ENCODE data around the gene GRK2. TPM values are rescaled to one million over a fixed set of nuclear protein-coding genes. Genes with fewer than 3 reads are reported as not detected.
A peak's percentile ranks its signal among the peaks of the same experiment; 100 is the strongest.

Gene GRK2
- total and polyA plus RNA-seq, 8 donors, result 55.2 to 118 (median 59.4) TPM

GRCh38 chr11:67307545-67308001 lies 41.3 kb downstream of the GRK2 start:
- Histone ChIP-seq H3K36me3 (peaks cover 0 to 50% of the 10 kb centered on the region in 2 donors), H3K4me1 (peaks cover 3 to 35% of the 10 kb centered on the region in 2 donors), H3K9me3 (no peaks in the 10 kb centered on the region), H3K27ac (no peak overlapping the region), H3K27me3 (no peaks in the 10 kb centered on the region), H3K4me3 (no peak overlapping the region)
- ATAC-seq (no peak), DNase-seq (no peak)
- TF ChIP-seq, protein P1, sequence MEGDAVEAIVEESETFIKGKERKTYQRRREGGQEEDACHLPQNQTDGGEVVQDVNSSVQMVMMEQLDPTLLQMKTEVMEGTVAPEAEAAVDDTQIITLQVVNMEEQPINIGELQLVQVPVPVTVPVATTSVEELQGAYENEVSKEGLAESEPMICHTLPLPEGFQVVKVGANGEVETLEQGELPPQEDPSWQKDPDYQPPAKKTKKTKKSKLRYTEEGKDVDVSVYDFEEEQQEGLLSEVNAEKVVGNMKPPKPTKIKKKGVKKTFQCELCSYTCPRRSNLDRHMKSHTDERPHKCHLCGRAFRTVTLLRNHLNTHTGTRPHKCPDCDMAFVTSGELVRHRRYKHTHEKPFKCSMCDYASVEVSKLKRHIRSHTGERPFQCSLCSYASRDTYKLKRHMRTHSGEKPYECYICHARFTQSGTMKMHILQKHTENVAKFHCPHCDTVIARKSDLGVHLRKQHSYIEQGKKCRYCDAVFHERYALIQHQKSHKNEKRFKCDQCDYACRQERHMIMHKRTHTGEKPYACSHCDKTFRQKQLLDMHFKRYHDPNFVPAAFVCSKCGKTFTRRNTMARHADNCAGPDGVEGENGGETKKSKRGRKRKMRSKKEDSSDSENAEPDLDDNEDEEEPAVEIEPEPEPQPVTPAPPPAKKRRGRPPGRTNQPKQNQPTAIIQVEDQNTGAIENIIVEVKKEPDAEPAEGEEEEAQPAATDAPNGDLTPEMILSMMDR (IDR thresholded peaks at IDR 0.05), result no peak
- intact Hi-C loops (cut with DNase I), result no loop called here

DNA sequence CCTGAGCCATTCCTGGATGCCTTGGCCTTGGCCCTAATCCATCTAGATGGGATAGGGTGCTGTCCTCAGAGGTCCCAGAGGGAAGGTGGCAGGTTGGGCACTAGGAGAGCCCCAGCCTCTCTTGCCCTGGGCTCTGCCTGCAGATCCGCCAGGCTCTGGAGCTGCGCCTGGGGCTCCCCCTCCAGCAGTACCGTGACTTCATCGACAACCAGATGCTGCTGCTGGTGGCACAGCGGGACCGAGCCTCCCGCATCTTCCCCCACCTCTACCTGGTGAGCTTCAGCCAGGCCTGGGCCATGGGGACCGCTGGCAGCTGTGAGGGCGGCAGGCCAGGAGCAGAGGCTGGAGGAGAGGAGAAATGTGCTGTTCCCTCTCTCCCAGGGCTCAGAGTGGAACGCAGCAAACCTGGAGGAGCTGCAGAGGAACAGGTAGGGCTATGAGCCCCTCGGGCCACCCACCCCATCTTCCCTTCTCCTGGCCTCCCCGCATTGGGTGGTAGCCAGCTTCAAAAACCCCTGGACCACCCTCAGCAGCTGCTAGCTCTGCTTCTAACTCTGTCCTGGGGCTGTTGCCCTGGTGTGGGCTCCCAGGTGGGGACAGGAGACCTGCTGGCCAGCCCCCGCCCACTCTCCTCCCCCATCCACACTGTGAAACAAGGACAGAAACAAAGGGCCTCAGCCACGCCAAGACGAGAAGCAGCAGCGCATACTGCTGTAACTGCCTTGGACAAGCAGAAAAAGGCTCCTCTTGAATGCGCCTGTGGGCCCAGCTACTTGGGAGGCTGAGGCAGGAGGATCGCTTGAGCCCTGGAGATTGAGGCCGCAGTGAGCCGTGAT lies 42.0 kb downstream of the GRK2 start:
- DNase-seq, result peak in 1 of 4 donors; percentile 59
- H3K9me3 ChIP-seq, result no peaks in the 10 kb centered on the region
- no peak overlapping the region for H3K4me3 ChIP-seq
- intact Hi-C loops (cut with DNase I), result no loop called here
- H3K27ac ChIP-seq, result no peak overlapping the region
- ATAC-seq, result no peak
- no peaks in the 10 kb centered on the region for H3K27me3 ChIP-seq
- TF ChIP-seq, protein P1 (IDR thresholded peaks at IDR 0.05), result no peak
- peaks cover 0 to 36% of the 10 kb centered on the region in 2 donors for H3K4me1 ChIP-seq
- H3K36me3 ChIP-seq, result peaks cover 0 to 50% of the 10 kb centered on the region in 2 donors

DNA sequence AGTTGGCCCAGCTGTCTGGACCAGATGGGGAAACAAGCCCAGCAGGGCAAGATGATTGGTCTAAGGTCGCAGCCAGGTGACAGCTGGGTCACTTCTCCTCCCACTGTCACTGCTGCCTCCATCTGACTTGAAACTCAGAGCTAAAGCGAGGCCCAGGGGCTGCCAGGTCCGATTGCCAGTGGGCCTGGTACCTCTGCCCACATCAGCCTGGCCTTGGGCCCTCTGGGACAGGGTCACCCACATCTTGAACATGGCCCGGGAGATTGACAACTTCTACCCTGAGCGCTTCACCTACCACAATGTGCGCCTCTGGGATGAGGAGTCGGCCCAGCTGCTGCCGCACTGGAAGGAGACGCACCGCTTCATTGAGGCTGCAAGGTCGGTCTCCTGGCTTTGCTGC lies 42.9 kb downstream of the GRK2 start:
- peaks cover 0 to 50% of the 10 kb centered on the region in 2 donors for H3K36me3 ChIP-seq
- intact Hi-C loops (cut with DNase I), result no loop called here
- no peak overlapping the region for H3K4me3 ChIP-seq
- H3K9me3 ChIP-seq, result no peaks in the 10 kb centered on the region
- H3K4me1 ChIP-seq, result peaks cover 0 to 37% of the 10 kb centered on the region in 2 donors
- TF ChIP-seq, protein P1 (IDR thresholded peaks at IDR 0.05), result no peak
- no peaks in the 10 kb centered on the region for H3K27me3 ChIP-seq
- DNase-seq (peak in 1 of 4 donors; percentile 49), ATAC-seq (no peak)
- H3K27ac ChIP-seq, result no peak overlapping the region

- intact Hi-C loops (cut with DNase I), result no loop called here
- Histone ChIP-seq H3K9me3 (no peaks in the 10 kb centered on the region), H3K27me3 (no peaks in the 10 kb centered on the region), H3K36me3 (peaks cover 0 to 50% of the 10 kb centered on the region in 2 donors), H3K4me3 (no peak overlapping the region), H3K4me1 (peaks cover 0 to 32% of the 10 kb centered on the region in 2 donors), H3K27ac (no peak overlapping the region)
- ATAC-seq (no peak), DNase-seq (peak in 1 of 4 donors; percentile 57)
- TF ChIP-seq, protein P1 (IDR thresholded peaks at IDR 0.05), result no peak
These were observed 43.4 kb downstream of the GRK2 start for GRCh38 chr11:67309661-67310061.

GRCh38 chr11:67310246-67311050 lies 44.2 kb downstream of the GRK2 start:
- H3K9me3 ChIP-seq, result no peaks in the 10 kb centered on the region
- intact Hi-C loops (cut with DNase I), result no loop called here
- peak in 1 of 4 donors; percentile 79 for DNase-seq
- H3K27me3 ChIP-seq, result no peaks in the 10 kb centered on the region
- H3K27ac ChIP-seq, result no peak overlapping the region
- H3K4me3 ChIP-seq, result no peak overlapping the region
- TF ChIP-seq, protein P1 (IDR thresholded peaks at IDR 0.05), result no peak
- peaks cover 0 to 26% of the 10 kb centered on the region in 2 donors for H3K4me1 ChIP-seq
- ATAC-seq, result no peak
- peaks cover 0 to 50% of the 10 kb centered on the region in 2 donors for H3K36me3 ChIP-seq

Measured in left lung (tissue), 10 donors.